ENCODE data around the gene MYO1A. TPM values are rescaled to one million over a fixed set of nuclear protein-coding genes. Genes with fewer than 3 reads are reported as not detected.

Gene MYO1A
- total and polyA plus RNA-seq, 10 of the 15 experiments (the other 5 are each of a cell fraction or from before 2014, with no cell fraction given), result 0.01 to 0.34 (median 0.15) TPM; not detected in 2

- TF ChIP-seq YY1 (IDR thresholded peaks at IDR 0.05; ENCODE audit: low read depth, low read length), result no peak
- TF ChIP-seq FOXK2 (IDR thresholded peaks at IDR 0.05), result no peak
- TF ChIP-seq POLR2AphosphoS2 (IDR thresholded peaks at IDR 0.05; ENCODE audit: low read depth, low read length), result no peak
- no peak for TF ChIP-seq RAD51 (IDR thresholded peaks at IDR 0.05)
- TF ChIP-seq CTCF (IDR thresholded peaks at IDR 0.05 in 2 of 3, conservative IDR thresholded peaks at IDR 0.05 in 1 of 3; ENCODE audit: control insufficient read depth in 2 of 3, extremely low read depth in 1 of 3, insufficient read depth in 1 of 3, low read depth in 3 of 3, low read length in 3 of 3), result no peak
- ChIA-PET POLR2A (interaction anchor here (0.6 kb wide), 1 partner anchor 33 kb away, joined by 3 read pairs; no protein-coding TSS in a partner anchor), SMC1A (ENCODE audit: uncharacterized antibody, unreplicated experiment) (interaction anchor here (0.9 to 2.1 kb wide), 3 partner anchors 12 to 60 kb away, joined by 3 to 5 read pairs (median 3); no protein-coding TSS in a partner anchor), RAD21 (ENCODE audit: unreplicated experiment) (no interaction called here), CTCF (interaction anchor here (1.0 to 2.5 kb wide), 5 partner anchors 11 to 64 kb away, joined by 3 to 9 read pairs (median 5); no protein-coding TSS in a partner anchor)
- Histone ChIP-seq H3K27me3 (replicated peaks in 1 of 2; ENCODE audit: control insufficient read depth in 2 of 2, insufficient read depth in 2 of 2, low read length in 1 of 2) (no peaks in the 10 kb centered on the region; a peak in 1 of 4 replicates), H3K79me2 (ENCODE audit: control insufficient read depth, insufficient read depth, low read length) (no peaks in the 10 kb centered on the region), H3K9me3 (replicated peaks; ENCODE audit: control insufficient read depth, insufficient read depth, low read length) (no peaks in the 10 kb centered on the region; the same call in 2 of the 3 replicates), H3K4me2 (ENCODE audit: control insufficient read depth, insufficient read depth) (no peak overlapping the region), H3K4me3 (no peak overlapping the region), H3K9ac (ENCODE audit: control insufficient read depth, insufficient read depth, low read length) (no peak overlapping the region), H3K4me1 (ENCODE audit: control insufficient read depth, insufficient read depth, low read length) (peaks cover 15% of the 10 kb centered on the region), H2AFZ (ENCODE audit: control insufficient read depth, low read depth, low read length) (no peak overlapping the region), H4K20me1 (ENCODE audit: control insufficient read depth, insufficient read depth) (no peaks in the 10 kb centered on the region), H3K36me3 (ENCODE audit: control insufficient read depth in 2 of 2, insufficient read depth in 2 of 2, low read length in 1 of 2) (no peaks in the 10 kb centered on the region), H3K27ac (ENCODE audit: control insufficient read depth, insufficient read depth) (no peak overlapping the region)
- intact Hi-C loops (cut with micrococcal nuclease; ENCODE audit: unreplicated experiment), result no loop called here
- ATAC-seq, result no peak
- FAIRE-seq, result no peak
- in situ Hi-C loops (cut with MboI), result no loop called here
- no TSS peak for BruUV-seq (replicated peaks)
- 95% methylated on average over 1 of the region's 1 CpG for WGBS (ENCODE audit: insufficient coverage, insufficient replicate concordance, low lambda C conversion rate, missing lambda C conversion rate)
- DNase-seq (ENCODE audit: low read depth, low spot score), result no peak
These were observed 1.9 kb downstream of the MYO1A start for GRCh38 chr12:57047981-57048380.

Measured in GM12878 (cell line).